NCI-H1092 treated with DMSO at 0.1 percent for 48 hours (cell line): ENCODE measurements around the gene KRTAP4-3.
"Not testable (repeated sequence)": the region's sequence is repeated elsewhere in the genome, so short reads cannot be mapped to it uniquely, and the experiment has no call there.

Experiments
- DNase-seq: peaks from one replicate; lab custom pipeline; 2025; lab: John Stamatoyannopoulos, UW

The KRTAP4-3 gene

DNA sequence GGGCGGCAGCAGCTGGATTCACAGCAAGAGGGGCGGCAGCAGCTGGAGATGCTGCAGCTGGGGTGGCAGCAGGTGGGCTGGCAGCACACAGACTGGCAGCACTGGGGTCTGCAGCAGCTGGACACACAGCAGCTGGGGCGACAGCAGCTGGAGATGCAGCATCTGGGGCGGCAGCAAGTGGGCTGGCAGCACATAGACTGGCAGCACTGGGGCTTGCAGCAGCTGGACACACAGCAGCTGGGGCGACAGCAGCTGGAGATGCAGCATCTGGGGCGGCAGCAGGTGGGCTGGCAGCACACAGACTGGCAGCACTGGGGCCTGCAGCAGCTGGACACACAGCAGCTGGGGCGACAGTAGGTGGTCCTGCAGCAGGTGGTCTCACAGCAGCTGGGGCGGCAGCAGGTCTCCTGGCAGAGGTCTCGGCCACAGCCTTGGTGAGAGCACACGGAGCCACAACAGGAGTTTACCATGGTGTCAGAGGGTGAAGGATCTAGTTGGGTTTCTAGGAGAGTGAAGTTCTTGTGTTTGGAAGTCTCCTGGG, 50.1 kb downstream of the KRTAP4-3 start, which contains the start of gene KRTAP4-11:
TSS of gene KRTAP4-11 (minus strand) at position 528 of the 541 bp plus-strand sequence. CDS start at position 470, 58 bp downstream.
- not testable (repeated sequence) for DNase-seq
